ENCODE results near the gene RABAC1. TPM values are rescaled to one million over a fixed set of nuclear protein-coding genes. Genes with fewer than 3 reads are reported as not detected.

The RABAC1 gene
- total RNA-seq, 1 donor from 2014 or later: 124 TPM

DNA sequence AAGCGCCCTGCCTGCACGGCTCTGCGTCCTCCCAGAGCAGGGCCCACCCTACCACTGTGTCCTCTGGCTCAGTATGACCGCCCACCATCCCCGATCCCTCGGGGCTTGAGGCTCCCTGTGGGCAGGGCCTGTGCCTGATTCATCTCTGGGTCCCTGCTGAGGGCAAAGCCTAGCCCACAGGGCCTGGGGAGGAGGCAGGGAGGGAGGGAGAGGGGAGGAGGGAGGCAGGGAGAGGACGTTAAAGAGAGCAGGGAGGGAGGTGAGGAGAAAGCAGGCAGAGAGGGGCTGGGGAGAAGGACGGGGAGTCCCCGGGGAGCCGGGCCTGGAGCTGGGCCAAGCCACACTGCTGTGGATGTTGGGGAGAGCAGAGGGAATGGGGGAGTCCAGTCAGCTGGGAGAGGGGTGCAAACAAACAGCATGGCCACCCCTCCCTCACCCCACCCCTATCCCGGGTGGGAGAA, 26.8 kb downstream of the RABAC1 start:
- no peak overlapping the region for H3K4me3 Mint-ChIP-seq
- H3K27me3 Mint-ChIP-seq: peaks cover 87% of the 10 kb centered on the region
- no peak overlapping the region for H3K27ac Mint-ChIP-seq
- no peak for DNase-seq (ENCODE audit: extremely low spot score, unreplicated experiment)
- H3K36me3 Mint-ChIP-seq: no peaks in the 10 kb centered on the region
- peaks cover 14% of the 10 kb centered on the region for H3K4me1 Mint-ChIP-seq (ENCODE audit: unreplicated experiment)
- TF ChIP-seq, protein P1, sequence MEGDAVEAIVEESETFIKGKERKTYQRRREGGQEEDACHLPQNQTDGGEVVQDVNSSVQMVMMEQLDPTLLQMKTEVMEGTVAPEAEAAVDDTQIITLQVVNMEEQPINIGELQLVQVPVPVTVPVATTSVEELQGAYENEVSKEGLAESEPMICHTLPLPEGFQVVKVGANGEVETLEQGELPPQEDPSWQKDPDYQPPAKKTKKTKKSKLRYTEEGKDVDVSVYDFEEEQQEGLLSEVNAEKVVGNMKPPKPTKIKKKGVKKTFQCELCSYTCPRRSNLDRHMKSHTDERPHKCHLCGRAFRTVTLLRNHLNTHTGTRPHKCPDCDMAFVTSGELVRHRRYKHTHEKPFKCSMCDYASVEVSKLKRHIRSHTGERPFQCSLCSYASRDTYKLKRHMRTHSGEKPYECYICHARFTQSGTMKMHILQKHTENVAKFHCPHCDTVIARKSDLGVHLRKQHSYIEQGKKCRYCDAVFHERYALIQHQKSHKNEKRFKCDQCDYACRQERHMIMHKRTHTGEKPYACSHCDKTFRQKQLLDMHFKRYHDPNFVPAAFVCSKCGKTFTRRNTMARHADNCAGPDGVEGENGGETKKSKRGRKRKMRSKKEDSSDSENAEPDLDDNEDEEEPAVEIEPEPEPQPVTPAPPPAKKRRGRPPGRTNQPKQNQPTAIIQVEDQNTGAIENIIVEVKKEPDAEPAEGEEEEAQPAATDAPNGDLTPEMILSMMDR (conservative IDR thresholded peaks at IDR 0.05): no peak
- H3K9me3 Mint-ChIP-seq: no peaks in the 10 kb centered on the region

DNA sequence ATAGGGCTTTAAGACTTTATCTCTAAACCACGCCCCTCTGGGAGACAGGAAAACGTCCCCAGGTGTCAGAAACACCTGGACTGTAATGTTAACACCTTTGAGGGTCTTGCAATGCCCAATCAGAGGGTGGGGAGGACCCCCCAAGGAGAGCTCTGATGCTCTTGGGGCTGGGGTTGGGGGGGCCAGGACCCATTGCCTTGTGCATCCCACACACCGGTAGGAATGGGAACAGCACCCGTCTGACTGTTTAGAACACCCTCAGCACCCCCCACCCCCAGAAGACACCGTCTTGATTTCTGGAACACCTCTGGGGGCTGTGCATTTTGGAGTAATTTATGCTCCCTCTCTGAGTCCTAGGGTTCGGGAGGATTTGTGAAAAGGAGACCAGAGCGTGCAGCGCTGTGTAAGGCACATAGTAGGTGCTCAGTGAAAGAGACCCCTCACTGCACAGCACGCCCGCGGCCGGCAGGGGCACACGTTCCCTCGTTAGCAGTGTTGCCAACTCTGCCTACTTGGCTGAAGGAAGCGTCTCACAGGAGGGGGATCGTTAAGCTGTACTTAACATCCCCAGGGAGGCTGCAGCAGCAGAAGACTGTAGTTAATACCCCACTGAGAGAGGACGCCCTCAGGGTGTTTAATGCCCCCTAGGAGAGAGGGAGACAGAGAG, 28.1 kb downstream of the RABAC1 start:
- TF ChIP-seq, protein P1 (conservative IDR thresholded peaks at IDR 0.05): peak; percentile 61
- H3K9me3 Mint-ChIP-seq: no peaks in the 10 kb centered on the region
- peaks cover 14% of the 10 kb centered on the region for H3K4me1 Mint-ChIP-seq (ENCODE audit: unreplicated experiment)
- DNase-seq (ENCODE audit: extremely low spot score, unreplicated experiment): no peak
- H3K4me3 Mint-ChIP-seq: no peak overlapping the region
- H3K27ac Mint-ChIP-seq: no peak overlapping the region
- peaks cover 76% of the 10 kb centered on the region for H3K27me3 Mint-ChIP-seq
- no peaks in the 10 kb centered on the region for H3K36me3 Mint-ChIP-seq

DNA sequence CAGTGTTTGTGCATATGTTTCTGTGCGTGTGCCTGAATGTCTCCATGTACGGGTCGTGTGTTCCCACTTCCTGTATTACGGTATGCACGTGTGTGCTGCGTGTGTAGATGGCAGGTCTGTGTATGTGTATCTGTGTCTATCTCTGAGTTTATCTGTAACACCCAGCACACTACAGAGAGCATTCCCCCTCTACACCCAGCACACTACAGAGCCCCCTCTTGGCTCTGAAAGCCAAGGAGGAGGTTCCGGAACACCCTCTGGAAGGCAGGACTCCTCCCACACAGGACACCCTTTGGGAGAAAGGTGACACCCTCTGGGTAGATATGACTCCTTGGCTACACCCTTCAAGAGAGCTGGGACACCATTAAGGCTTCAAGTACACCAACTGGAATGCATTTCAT, 28.8 kb downstream of the RABAC1 start:
- TF ChIP-seq, protein P1 (conservative IDR thresholded peaks at IDR 0.05): no peak
- H3K4me3 Mint-ChIP-seq: peak overlapping the region; percentile 51
- H3K4me1 Mint-ChIP-seq (ENCODE audit: unreplicated experiment): peaks cover 14% of the 10 kb centered on the region
- no peaks in the 10 kb centered on the region for H3K36me3 Mint-ChIP-seq
- no peak overlapping the region for H3K27ac Mint-ChIP-seq
- peaks cover 70% of the 10 kb centered on the region for H3K27me3 Mint-ChIP-seq
- no peak for DNase-seq (ENCODE audit: extremely low spot score, unreplicated experiment)
- H3K9me3 Mint-ChIP-seq: no peaks in the 10 kb centered on the region

DNA sequence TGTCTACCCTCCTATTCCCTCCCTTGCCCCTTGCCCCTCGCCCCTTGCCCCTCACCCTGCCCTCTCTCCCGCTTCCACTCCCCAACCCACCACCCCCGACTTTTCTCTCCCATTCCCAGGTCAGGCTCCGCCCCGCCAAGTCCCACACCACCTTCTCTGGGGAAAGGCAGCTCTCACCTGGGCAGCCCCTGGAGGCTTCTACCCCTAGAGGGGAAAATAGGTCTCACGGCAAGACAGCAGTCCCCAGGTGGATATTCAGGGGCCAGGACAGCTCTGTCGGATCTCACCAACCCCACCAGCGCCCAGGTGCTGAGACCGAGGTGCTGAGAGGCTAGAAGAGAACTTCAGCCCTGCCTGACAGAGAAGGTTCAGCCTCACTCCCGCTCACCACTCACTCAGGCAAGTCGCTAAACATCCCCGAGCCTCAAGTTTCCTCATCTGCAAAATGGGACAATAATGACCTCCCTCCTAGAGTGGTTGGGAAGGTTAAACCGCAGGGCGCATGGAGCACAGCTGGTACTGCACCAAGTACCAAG, 29.5 kb downstream of the RABAC1 start:
- no peak for DNase-seq (ENCODE audit: extremely low spot score, unreplicated experiment)
- Mint-ChIP-seq H3K36me3 (no peaks in the 10 kb centered on the region), H3K27me3 (peaks cover 63% of the 10 kb centered on the region), H3K27ac (no peak overlapping the region), H3K4me3 (peak overlapping the region; percentile 82), H3K9me3 (no peaks in the 10 kb centered on the region), H3K4me1 (ENCODE audit: unreplicated experiment) (peaks cover 7% of the 10 kb centered on the region)
- TF ChIP-seq, protein P1 (conservative IDR thresholded peaks at IDR 0.05): no peak

DNA sequence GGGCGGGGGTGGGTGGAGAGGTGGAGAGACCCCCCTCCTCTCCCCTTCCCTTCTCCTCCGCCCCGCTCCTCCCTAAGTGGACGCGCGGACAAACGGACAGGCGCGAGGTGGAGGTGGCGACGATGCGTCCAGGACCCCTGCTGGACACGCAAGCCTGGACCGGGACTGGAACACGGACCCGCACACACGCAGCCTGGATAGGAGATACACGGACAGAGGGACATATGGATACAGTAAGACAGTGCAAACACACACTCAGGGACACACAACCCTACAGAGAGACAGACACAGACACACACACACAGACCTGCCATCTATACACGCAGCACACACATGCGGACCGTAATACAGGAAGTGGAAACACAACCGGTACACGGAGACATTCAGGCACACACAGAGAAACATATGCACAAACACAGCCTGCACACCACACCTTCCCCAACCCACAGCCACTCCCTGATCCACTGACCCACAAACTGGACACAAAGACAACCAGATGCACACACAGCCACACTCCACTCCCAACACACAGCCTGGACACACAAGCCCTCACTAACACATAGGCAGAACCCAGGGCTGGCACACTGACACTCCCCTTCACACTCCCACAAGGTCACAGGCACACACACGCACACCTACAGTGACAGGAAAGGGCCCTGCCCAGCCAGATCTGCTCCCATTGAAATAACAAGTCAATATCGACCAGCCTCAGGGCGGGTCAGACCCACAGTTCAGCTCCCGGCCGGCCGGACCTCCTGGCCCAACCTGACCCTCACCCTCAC, 30.2 kb downstream of the RABAC1 start:
- Mint-ChIP-seq H3K27me3 (peaks cover 58% of the 10 kb centered on the region), H3K4me1 (ENCODE audit: unreplicated experiment) (peaks cover 7% of the 10 kb centered on the region), H3K36me3 (no peaks in the 10 kb centered on the region), H3K9me3 (no peaks in the 10 kb centered on the region), H3K4me3 (peak overlapping the region; percentile 82), H3K27ac (peak overlapping the region; percentile 40)
- TF ChIP-seq, protein P1 (conservative IDR thresholded peaks at IDR 0.05): no peak
- DNase-seq (ENCODE audit: extremely low spot score, unreplicated experiment): no peak

Measured in type B pancreatic cell (in vitro differentiated cells).